T follicular helper cell (primary cell): Measurements from ENCODE around the gene FZD7.

Source experiments
- DNase-seq: peaks from one replicate; pipeline ENCODE4 v3.0.0-alpha.2; 2020; ENCODE audit warnings: low read depth

Gene FZD7

GRCh38 chr2:202014318-202014717 lies 19.3 kb upstream of the FZD7 start:
- no peak for DNase-seq

GRCh38 chr2:202014759-202015211 lies 18.9 kb upstream of the FZD7 start:
- DNase-seq, result no peak

- no peak for DNase-seq
Observed at GRCh38 chr2:202015471-202015870, 18.2 kb upstream of the FZD7 start.

GRCh38 chr2:202016579-202017227 lies 17.0 kb upstream of the FZD7 start:
- no peak for DNase-seq

GRCh38 chr2:202017940-202018339 lies 15.7 kb upstream of the FZD7 start:
- no peak for DNase-seq

- DNase-seq, result no peak
Observed at GRCh38 chr2:202018950-202019349, 14.7 kb upstream of the FZD7 start.

GRCh38 chr2:202019689-202020450 lies 13.8 kb upstream of the FZD7 start:
- DNase-seq, result no peak

- no peak for DNase-seq
Observed at GRCh38 chr2:202022755-202023154, 10.9 kb upstream of the FZD7 start.

- no peak for DNase-seq
Observed at GRCh38 chr2:202023198-202023903, 10.3 kb upstream of the FZD7 start.

GRCh38 chr2:202023904-202024266 lies 9.8 kb upstream of the FZD7 start:
- DNase-seq, result no peak

GRCh38 chr2:202024871-202025270 lies 8.8 kb upstream of the FZD7 start:
- no peak for DNase-seq

GRCh38 chr2:202025816-202026215 lies 7.8 kb upstream of the FZD7 start:
- DNase-seq, result no peak

GRCh38 chr2:202026507-202026906 lies 7.1 kb upstream of the FZD7 start:
- no peak for DNase-seq

- no peak for DNase-seq
Observed at GRCh38 chr2:202030691-202031090, 3.0 kb upstream of the FZD7 start.

- no peak for DNase-seq
Observed at GRCh38 chr2:202031246-202031951, 2.3 kb upstream of the FZD7 start.

GRCh38 chr2:202032846-202033316 lies 774 bp upstream of the FZD7 start:
- DNase-seq, result no peak

- DNase-seq, result peak; percentile 10
Observed at GRCh38 chr2:202034249-202035088, 814 bp downstream of the FZD7 start.

- DNase-seq, result no peak
Observed at GRCh38 chr2:202035089-202035940, 1.7 kb downstream of the FZD7 start.

GRCh38 chr2:202035941-202036372 lies 2.3 kb downstream of the FZD7 start:
- DNase-seq, result no peak

- DNase-seq, result no peak
Observed at GRCh38 chr2:202036601-202037037, 3.0 kb downstream of the FZD7 start.
